ENCODE measurements around the gene PPP1CA.

- TF ChIP-seq, protein P1, sequence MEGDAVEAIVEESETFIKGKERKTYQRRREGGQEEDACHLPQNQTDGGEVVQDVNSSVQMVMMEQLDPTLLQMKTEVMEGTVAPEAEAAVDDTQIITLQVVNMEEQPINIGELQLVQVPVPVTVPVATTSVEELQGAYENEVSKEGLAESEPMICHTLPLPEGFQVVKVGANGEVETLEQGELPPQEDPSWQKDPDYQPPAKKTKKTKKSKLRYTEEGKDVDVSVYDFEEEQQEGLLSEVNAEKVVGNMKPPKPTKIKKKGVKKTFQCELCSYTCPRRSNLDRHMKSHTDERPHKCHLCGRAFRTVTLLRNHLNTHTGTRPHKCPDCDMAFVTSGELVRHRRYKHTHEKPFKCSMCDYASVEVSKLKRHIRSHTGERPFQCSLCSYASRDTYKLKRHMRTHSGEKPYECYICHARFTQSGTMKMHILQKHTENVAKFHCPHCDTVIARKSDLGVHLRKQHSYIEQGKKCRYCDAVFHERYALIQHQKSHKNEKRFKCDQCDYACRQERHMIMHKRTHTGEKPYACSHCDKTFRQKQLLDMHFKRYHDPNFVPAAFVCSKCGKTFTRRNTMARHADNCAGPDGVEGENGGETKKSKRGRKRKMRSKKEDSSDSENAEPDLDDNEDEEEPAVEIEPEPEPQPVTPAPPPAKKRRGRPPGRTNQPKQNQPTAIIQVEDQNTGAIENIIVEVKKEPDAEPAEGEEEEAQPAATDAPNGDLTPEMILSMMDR (IDR thresholded peaks at IDR 0.05) = no peak
- no peak for TF ChIP-seq POLR2A (IDR thresholded peaks at IDR 0.05)
These were observed 14.6 kb downstream of the PPP1CA start for GRCh38 chr11:67387069-67387468.
